Astrocyte (in vitro differentiated cells and primary cell): ENCODE data around the gene TAF1B.

Source experiments
- EZH2 ChIP-seq: IDR thresholded peaks from 2 replicates; pipeline ENCODE4 v1.6.1; 2012; ENCODE audit warnings: mild to moderate bottlenecking, low read length, inconsistent platforms; ENCODE audit not compliant: insufficient read depth
- TF ChIP-seq, protein P1 (sequence below): IDR thresholded peaks from 2 replicates; pipeline ENCODE4 v1.5.1; 2011; ENCODE audit warnings: low read depth, mild to moderate bottlenecking, inconsistent platforms, low read length, moderate library complexity; ENCODE audit not compliant: insufficient read depth

DNA sequence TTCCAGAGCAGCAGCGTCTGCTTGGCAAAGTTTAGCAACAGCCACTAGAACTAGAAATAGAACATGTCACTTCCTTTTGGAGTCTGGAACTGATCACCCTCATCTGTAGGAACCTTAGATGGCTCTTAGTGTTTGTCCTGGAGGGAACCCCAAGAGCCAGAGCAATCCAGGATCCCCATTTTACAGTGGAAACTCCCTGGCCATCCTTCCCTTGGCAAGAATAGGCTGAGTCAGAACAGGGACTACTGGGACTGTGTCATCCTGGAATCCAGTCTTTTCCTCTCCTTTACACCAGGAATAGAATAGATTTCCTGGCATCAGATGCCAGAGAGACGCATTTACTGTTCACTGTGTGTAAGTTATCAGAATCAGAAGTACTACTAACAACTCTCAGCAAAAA lies 75.0 kb downstream of the TAF1B start:
- TF ChIP-seq, protein P1, sequence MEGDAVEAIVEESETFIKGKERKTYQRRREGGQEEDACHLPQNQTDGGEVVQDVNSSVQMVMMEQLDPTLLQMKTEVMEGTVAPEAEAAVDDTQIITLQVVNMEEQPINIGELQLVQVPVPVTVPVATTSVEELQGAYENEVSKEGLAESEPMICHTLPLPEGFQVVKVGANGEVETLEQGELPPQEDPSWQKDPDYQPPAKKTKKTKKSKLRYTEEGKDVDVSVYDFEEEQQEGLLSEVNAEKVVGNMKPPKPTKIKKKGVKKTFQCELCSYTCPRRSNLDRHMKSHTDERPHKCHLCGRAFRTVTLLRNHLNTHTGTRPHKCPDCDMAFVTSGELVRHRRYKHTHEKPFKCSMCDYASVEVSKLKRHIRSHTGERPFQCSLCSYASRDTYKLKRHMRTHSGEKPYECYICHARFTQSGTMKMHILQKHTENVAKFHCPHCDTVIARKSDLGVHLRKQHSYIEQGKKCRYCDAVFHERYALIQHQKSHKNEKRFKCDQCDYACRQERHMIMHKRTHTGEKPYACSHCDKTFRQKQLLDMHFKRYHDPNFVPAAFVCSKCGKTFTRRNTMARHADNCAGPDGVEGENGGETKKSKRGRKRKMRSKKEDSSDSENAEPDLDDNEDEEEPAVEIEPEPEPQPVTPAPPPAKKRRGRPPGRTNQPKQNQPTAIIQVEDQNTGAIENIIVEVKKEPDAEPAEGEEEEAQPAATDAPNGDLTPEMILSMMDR = no peak
- no peak for TF ChIP-seq EZH2
